ENCODE results near the gene FBXL17. TPM values are rescaled to one million over a fixed set of nuclear protein-coding genes. Genes with fewer than 3 reads are reported as not detected.
A peak's percentile ranks its signal among the peaks of the same experiment; 100 is the strongest.

The FBXL17 gene
- polyA plus RNA-seq, 2 of the 4 experiments (the other 2 are of a cell fraction): 8.7 to 9.1 TPM

- ChIA-PET POLR2A (interaction anchor here (0.7 kb wide), 1 partner anchor 29 kb away, joined by 3 read pairs; no protein-coding TSS in a partner anchor), CTCF (no interaction called here)
- FAIRE-seq (no peak), DNase-seq (ENCODE audit: low read depth in 1 of 2, low spot score in 1 of 2) (no peak), ATAC-seq (no peak)
- no peaks in the 10 kb centered on the region for H3K4me1 ChIP-seq
- H3K4me3 ChIP-seq: no peak overlapping the region
- TF ChIP-seq MAFK (IDR thresholded peaks at IDR 0.05; ENCODE audit: partially characterized antibody): no peak
- no peak for TF ChIP-seq RNF2 (IDR thresholded peaks at IDR 0.05; ENCODE audit: borderline replicate concordance, low read depth)
- no peak for TF ChIP-seq FOSB (CRISPR knock-in tag; IDR thresholded peaks at IDR 0.05)
- no peak for TF ChIP-seq POLR2AphosphoS2 (conservative IDR thresholded peaks at IDR 0.05; ENCODE audit: low read length)
- no peak for TF ChIP-seq CHD4 (IDR thresholded peaks at IDR 0.05; ENCODE audit: borderline replicate concordance)
- TF ChIP-seq SMC3 (IDR thresholded peaks at IDR 0.05): no peak
- TF ChIP-seq ZC3H11A (IDR thresholded peaks at IDR 0.05): no peak
- no peak for TF ChIP-seq ZFP36 (IDR thresholded peaks at IDR 0.05; ENCODE audit: borderline replicate concordance, partially characterized antibody)
- no peak for TF ChIP-seq JUN (IDR thresholded peaks at IDR 0.05)
- TF ChIP-seq CBX8 (IDR thresholded peaks at IDR 0.05): no peak
- no peak for TF ChIP-seq CEBPB (IDR thresholded peaks at IDR 0.05)
- TF ChIP-seq E2F6 (IDR thresholded peaks at IDR 0.05; ENCODE audit: borderline replicate concordance, low read depth): no peak
- H3K27ac ChIP-seq: no peak overlapping the region
- peaks cover 7% of the 10 kb centered on the region; the same call in 1 of the 3 replicates for H3K9me3 ChIP-seq
- H3K4me2 ChIP-seq: no peak overlapping the region
Observed at GRCh38 chr5:108280960-108281569, 100.8 kb downstream of the FBXL17 start.

- Histone ChIP-seq H3K4me1 (no peaks in the 10 kb centered on the region), H3K4me2 (no peak overlapping the region), H3K4me3 (no peak overlapping the region), H3K9me3 (peaks cover 7% of the 10 kb centered on the region; the same call in 1 of the 3 replicates), H3K27ac (no peak overlapping the region)
- ATAC-seq (no peak), FAIRE-seq (no peak), DNase-seq (ENCODE audit: low read depth in 1 of 2, low spot score in 1 of 2) (no peak)
- CTCF ChIA-PET: no interaction called here
- POLR2A ChIA-PET: interaction anchor here (0.7 kb wide), 1 partner anchor 30 kb away, joined by 3 read pairs; no protein-coding TSS in a partner anchor
- no peak for TF ChIP-seq EP300 (IDR thresholded peaks at IDR 0.05)
- no peak for TF ChIP-seq TFCP2L1 (CRISPR knock-in tag; IDR thresholded peaks at IDR 0.05)
Observed at GRCh38 chr5:108280248-108280647, 101.7 kb downstream of the FBXL17 start.

GRCh38 chr5:108278285-108279240 is 103.3 kb downstream of the FBXL17 start:
- CTCF ChIA-PET: interaction anchor here (1.6 kb wide), 1 partner anchor 18 kb away, joined by 6 read pairs; no protein-coding TSS in a partner anchor
- peak in 1 of 2 experiments; percentile 1 for DNase-seq (ENCODE audit: low read depth in 1 of 2, low spot score in 1 of 2)
- Histone ChIP-seq H3K4me2 (no peak overlapping the region), H3K27ac (no peak overlapping the region), H3K9me3 (peaks cover 7% of the 10 kb centered on the region; the same call in 1 of the 3 replicates), H3K4me1 (no peaks in the 10 kb centered on the region), H3K4me3 (no peak overlapping the region)
- 72% methylated on average over 3 of the region's 3 CpGs for WGBS (ENCODE audit: missing lambda C conversion rate)
- TF ChIP-seq KDM5A (IDR thresholded peaks at IDR 0.05) (no peak), TFCP2L1 (CRISPR knock-in tag; IDR thresholded peaks at IDR 0.05) (no peak), ZFP36 (IDR thresholded peaks at IDR 0.05; ENCODE audit: borderline replicate concordance, partially characterized antibody) (no peak), EHMT2 (IDR thresholded peaks at IDR 0.05; ENCODE audit: low read depth) (no peak), NPAS2 (CRISPR knock-in tag; IDR thresholded peaks at IDR 0.05; ENCODE audit: borderline replicate concordance) (no peak), CHD4 (IDR thresholded peaks at IDR 0.05; ENCODE audit: borderline replicate concordance) (no peak), BCL3 (IDR thresholded peaks at IDR 0.05) (no peak), RCOR1 (IDR thresholded peaks at IDR 0.05; ENCODE audit: low read depth, low read length) (no peak), NR3C1 (IDR thresholded peaks at IDR 0.05) (no peak), HOXB5 (CRISPR knock-in tag; IDR thresholded peaks at IDR 0.05) (no peak), MAZ (IDR thresholded peaks at IDR 0.05; ENCODE audit: borderline replicate concordance, low read depth, low read length) (no peak), EP300 (IDR thresholded peaks at IDR 0.05) (no peak), SREBF2 (IDR thresholded peaks at IDR 0.05) (no peak), EHF (CRISPR knock-in tag; IDR thresholded peaks at IDR 0.05) (no peak), ZC3H11A (IDR thresholded peaks at IDR 0.05) (no peak), RNF2 (IDR thresholded peaks at IDR 0.05; ENCODE audit: borderline replicate concordance, low read depth) (no peak), HMGXB4 (CRISPR knock-in tag; IDR thresholded peaks at IDR 0.05; ENCODE audit: borderline replicate concordance) (no peak), RAD21 (conservative IDR thresholded peaks at IDR 0.05 in 1 of 2, IDR thresholded peaks at IDR 0.05 in 1 of 2) (no peak), E2F6 (IDR thresholded peaks at IDR 0.05; ENCODE audit: borderline replicate concordance, low read depth) (no peak)
- no peak for ATAC-seq
- no peak for FAIRE-seq
- POLR2A ChIA-PET: no interaction called here

All from A549 (cell line).